Skeletal muscle satellite cell (primary cell): ENCODE data around the gene PMVK. TPM values are rescaled to one million over a fixed set of nuclear protein-coding genes. Genes with fewer than 3 reads are reported as not detected.

Experiments
- H3K27me3 ChIP-seq: 2 replicates; pipeline ENCODE4 v1.7.0; 2013; ENCODE audit warnings: low read length; ENCODE audit not compliant: control insufficient read depth, insufficient read depth
- H3K36me3 ChIP-seq: 2 replicates; pipeline ENCODE4 v1.7.0; 2013; ENCODE audit warnings: mild to moderate bottlenecking, control low read depth, low read length; ENCODE audit not compliant: insufficient read depth
- H3K4me1 ChIP-seq: 2 replicates; pipeline ENCODE4 v1.7.0; 2013; ENCODE audit warnings: low read length; ENCODE audit not compliant: control insufficient read depth, insufficient read depth
- H3K4me2 ChIP-seq: 2 replicates; pipeline ENCODE4 v1.7.0; 2013; ENCODE audit warnings: mild to moderate bottlenecking, low read length
- H3K4me3 ChIP-seq: 2 replicates; pipeline ENCODE4 v1.7.0; 2013; ENCODE audit warnings: low read length
- H3K9ac ChIP-seq: 2 replicates; pipeline ENCODE4 v1.7.0; 2013; ENCODE audit warnings: mild to moderate bottlenecking, low read depth, low read length, moderate library complexity
- H3K9me3 ChIP-seq: replicated peaks from 2 replicates; pipeline ENCODE4 v1.7.0; 2013; ENCODE audit warnings: mild to moderate bottlenecking, control low read depth, low read length
- small RNA-seq: library from RNA; depleted of rRNA; stranded (forward); fragments of <200 nt; gene quantifications from one replicate; pipeline ENCODE3, GENCODE V24; 2012

Gene PMVK

DNA sequence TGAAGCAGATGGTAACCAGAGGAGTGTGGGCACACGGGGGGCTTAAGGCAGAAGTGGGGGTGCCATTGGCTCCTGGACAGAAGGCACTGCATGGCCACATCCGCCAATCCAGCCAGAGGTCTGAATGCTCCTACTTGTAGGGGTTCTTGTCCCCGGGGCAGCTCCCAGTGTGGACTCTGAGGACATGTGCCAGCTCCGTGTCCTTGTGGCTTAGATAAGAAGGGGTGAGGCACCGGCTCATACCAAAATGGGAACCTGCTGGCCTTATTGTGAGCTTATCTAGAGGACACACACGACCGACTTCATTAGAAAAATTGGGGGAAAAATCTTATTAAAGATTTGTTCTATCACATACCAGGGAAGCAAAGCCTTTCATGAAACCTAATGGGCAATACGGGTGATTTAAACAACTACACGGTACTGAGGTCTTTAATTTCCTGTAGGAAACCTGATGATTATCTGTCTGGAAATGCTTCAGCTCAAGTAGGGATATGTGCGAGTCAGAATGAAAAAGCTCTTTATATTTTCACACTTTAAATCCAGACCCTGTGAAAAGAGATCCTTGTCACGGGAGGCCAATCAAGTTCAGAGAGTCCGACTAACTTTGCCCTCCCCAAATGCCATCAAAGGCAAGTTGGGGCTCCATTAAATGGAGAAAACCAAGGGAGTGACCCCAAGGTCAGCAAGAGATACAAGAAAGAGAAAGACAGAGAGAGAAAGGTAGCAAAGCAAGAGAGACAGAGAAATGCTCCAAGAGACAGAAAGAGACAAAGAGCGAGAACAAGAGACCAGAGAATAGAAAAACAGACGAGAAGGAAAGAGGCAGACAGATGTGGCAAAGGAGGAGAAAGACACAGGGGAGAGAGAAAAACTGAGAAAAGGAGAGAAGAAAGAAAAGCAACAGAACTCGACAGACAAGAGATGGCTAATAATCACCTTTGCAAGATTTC, 52.3 kb downstream of the PMVK start:
- no peak overlapping the region for H3K4me3 ChIP-seq
- H3K36me3 ChIP-seq = no peaks in the 10 kb centered on the region
- no peak overlapping the region for H3K4me2 ChIP-seq
- no peak overlapping the region for H3K9ac ChIP-seq
- H3K27me3 ChIP-seq = peaks cover 66% of the 10 kb centered on the region
- no peaks in the 10 kb centered on the region for H3K9me3 ChIP-seq
- H3K4me1 ChIP-seq = no peaks in the 10 kb centered on the region

DNA sequence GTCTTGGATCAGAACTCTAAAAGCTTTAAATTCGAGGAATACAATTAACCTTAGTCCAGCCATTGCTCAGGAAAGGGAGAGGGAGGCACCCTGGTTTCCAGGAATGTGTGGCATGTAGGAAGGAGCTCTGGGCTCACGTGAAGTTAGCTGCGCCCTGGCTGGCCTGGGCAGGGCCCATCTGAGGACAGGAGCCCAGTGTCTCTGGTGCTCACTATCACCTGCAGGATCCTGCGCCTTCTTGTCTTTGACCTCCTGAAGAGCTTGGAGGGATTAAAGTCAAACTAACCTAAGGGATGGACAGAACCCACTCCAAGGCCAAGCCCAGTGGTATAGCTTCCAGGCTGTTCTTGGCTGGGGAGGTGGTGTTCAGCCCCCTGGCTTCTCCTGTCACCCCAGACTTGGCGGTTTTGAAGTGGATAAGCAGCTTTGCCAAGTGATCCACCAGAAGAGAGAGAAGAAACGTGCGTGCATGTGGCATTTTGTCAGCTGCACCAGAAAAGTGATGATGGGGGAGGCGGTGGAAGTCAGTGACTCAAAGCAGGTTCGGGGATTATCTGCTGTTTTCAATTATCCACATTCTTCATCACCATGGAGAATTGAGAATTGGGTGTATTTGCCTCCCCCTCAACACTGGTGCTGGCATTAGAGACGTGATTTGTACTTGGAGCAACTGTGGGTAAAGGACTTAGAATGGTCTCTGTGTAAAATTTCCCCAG, 54.5 kb downstream of the PMVK start:
- Histone ChIP-seq H3K9me3 (no peaks in the 10 kb centered on the region), H3K4me3 (no peak overlapping the region), H3K9ac (no peak overlapping the region), H3K36me3 (no peaks in the 10 kb centered on the region), H3K27me3 (peaks cover 48% of the 10 kb centered on the region), H3K4me2 (no peak overlapping the region), H3K4me1 (no peaks in the 10 kb centered on the region)

DNA sequence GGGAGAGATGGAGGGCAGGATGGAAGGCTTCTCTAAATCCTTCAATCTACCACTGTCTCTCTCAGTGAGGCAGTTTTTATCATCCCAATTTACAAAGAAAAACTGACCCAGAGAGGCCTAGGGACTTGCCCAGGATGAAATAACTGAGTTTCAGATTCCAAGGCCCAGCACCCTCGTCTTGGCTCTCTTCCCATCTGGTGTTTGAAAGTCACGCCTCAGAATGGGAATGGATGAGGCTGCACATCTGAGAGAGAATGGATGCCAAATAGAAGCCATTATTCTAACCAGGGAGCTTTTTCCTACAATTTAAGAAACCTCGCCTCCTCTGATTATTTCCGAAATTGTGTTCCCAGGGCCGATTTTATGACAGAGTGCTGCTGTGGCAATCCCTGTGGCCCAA, 55.8 kb downstream of the PMVK start:
- Histone ChIP-seq H3K36me3 (no peaks in the 10 kb centered on the region), H3K4me3 (no peak overlapping the region), H3K27me3 (peaks cover 47% of the 10 kb centered on the region), H3K4me2 (no peak overlapping the region), H3K9ac (no peak overlapping the region), H3K4me1 (no peaks in the 10 kb centered on the region), H3K9me3 (no peaks in the 10 kb centered on the region)

DNA sequence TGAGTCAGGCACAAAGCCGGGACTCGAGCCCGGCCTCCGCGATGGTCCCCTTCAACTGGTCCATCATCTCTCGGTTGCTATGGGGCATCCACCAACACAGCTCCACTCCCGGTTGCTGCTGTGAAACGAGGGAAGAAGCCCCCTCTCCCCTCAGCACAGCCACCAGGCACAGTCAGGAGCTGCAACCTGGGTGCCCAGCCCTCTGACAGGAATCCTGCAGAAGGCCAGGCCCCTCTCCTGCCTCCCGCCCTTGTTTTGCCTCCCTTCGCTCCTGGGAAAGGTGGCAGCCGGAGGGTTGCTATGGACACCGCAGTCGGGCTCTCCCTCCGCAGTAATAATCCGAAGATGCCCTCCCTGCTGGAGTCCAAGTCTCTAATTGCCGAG, 57.5 kb downstream of the PMVK start:
- no peaks in the 10 kb centered on the region for H3K4me1 ChIP-seq
- peaks cover 40% of the 10 kb centered on the region for H3K27me3 ChIP-seq
- H3K9ac ChIP-seq = no peak overlapping the region
- no peaks in the 10 kb centered on the region for H3K9me3 ChIP-seq
- H3K36me3 ChIP-seq = no peaks in the 10 kb centered on the region
- no peak overlapping the region for H3K4me2 ChIP-seq
- H3K4me3 ChIP-seq = no peak overlapping the region

DNA sequence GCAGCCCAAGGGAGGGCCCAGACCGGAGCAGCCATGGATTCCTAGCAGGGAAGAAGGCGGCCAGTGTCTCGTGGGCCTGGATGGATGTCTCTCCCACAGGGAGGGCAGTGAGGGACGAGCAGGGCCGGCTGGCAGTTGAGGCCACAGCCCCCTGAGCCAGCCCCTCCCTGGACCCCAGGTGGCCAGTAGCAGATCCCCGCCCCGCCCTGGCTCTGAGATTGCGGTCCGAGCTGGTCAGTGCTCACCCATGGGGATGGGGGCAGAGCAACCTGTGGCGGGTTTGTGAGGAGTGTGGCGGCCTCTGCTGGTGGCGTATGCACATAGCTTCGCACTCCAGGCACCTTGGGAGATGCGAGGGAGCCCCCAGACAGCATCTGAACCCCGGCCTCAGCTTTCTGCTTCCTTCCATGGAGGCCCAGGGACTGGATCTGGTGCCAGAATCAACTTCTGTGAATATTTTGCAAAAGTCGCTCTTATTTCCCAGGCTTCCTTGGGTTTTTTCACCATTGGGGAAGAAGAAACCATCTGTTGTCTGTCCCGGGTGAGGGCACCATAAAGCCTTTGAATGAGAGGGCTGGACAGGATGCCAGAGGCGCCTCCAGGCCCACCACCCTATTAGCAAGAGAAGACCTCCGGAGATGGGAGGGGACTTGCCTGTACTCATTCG, 58.0 kb downstream of the PMVK start:
- Histone ChIP-seq H3K4me1 (no peaks in the 10 kb centered on the region), H3K27me3 (peaks cover 40% of the 10 kb centered on the region), H3K36me3 (no peaks in the 10 kb centered on the region), H3K4me3 (no peak overlapping the region), H3K9me3 (no peaks in the 10 kb centered on the region), H3K9ac (no peak overlapping the region), H3K4me2 (no peak overlapping the region)

DNA sequence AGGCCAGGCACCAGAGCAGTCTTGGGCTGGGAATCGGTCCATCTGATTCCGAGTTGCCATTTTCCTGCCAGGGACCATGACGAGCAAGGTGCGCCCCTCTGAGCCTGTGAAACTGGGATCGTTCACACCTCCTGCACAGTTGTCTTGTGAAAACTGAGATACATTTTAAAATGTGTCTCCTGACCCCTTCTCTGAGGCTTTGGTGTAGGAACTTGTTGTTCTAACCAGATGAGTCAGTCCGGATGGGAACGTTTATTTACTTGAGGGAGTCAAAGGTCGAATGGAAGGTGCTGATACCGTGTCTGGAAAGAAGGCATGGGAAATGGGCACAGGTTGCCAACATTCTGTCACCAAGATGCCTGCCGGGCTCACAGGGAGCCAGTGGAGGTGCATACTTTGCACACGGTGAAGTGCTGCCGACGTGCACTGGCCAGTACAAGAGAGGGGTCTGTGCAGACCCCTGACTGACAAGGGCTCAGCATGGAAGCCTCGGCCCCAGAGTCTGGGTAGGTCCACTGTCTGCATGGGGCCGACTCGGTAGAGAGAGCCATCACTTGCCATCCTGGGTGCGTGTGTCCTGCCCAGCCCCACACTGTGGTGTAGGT, 59.0 kb downstream of the PMVK start:
- Histone ChIP-seq H3K4me2 (no peak overlapping the region), H3K36me3 (no peaks in the 10 kb centered on the region), H3K27me3 (peaks cover 45% of the 10 kb centered on the region), H3K4me1 (no peaks in the 10 kb centered on the region), H3K9ac (no peak overlapping the region), H3K9me3 (no peaks in the 10 kb centered on the region), H3K4me3 (no peak overlapping the region)

DNA sequence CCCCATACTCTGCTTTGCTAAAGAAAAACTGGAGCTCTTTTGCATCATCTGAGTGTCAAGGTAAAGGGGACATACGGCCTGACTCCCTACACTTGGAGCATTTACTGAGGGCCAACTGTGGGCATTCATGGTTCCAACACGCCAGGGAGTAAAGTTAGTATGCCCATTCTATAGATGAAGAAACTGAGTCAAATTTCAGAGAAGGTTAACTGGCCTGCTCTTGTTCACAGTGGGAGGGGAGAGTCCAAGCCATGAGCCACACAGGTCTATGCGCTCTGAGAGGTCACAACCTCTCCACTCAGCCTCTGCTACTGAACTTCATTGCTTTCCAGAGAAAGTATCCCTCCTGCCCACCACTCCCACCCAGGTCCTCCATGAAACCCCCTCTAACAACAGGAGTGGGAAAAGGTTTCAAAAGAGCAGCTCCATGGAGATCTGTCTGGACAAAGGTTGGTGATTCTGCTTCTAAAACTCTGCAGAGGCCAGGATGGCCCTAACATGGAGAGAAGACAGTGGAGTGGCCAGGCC, 59.6 kb downstream of the PMVK start:
- Histone ChIP-seq H3K4me1 (no peaks in the 10 kb centered on the region), H3K9me3 (no peaks in the 10 kb centered on the region), H3K27me3 (peaks cover 45% of the 10 kb centered on the region), H3K4me3 (no peak overlapping the region), H3K4me2 (no peak overlapping the region), H3K36me3 (no peaks in the 10 kb centered on the region), H3K9ac (no peak overlapping the region)

Small RNA genes within 50 kb of the gene (small RNA-seq; reads per million reads assigned to genes)
- gene MIR4258 (not detected), gene RF00017 (not detected)
